H9 (cell line): ENCODE measurements around the gene RNF111. TPM values are rescaled to one million over a fixed set of nuclear protein-coding genes. Genes with fewer than 3 reads are reported as not detected.

ENCODE experiments used
- DNase-seq: peaks from one replicate; pipeline ENCODE4 v3.0.0-alpha.2; 2017
- H2AFZ ChIP-seq: one replicate; pipeline ENCODE4 v1.6.1; 2013; ENCODE audit warnings: mild to moderate bottlenecking, low read length, control low read depth, moderate library complexity
- H2AK5ac ChIP-seq: 2 replicates; pipeline ENCODE4 v1.6.1; 2013; ENCODE audit warnings: low read length, control low read depth, mixed read lengths; ENCODE audit not compliant: insufficient read length
- H2BK120ac ChIP-seq: one replicate; pipeline ENCODE4 v1.6.1; 2013; ENCODE audit warnings: low read depth, mild to moderate bottlenecking, low read length, control low read depth, inconsistent platforms; ENCODE audit not compliant: poor library complexity, severe bottlenecking
- H2BK12ac ChIP-seq: 2 replicates; pipeline ENCODE4 v1.6.1; 2013; ENCODE audit warnings: low read length, control low read depth, mixed read lengths, low read depth; ENCODE audit not compliant: insufficient read length
- H2BK15ac ChIP-seq: 2 replicates; pipeline ENCODE4 v1.6.1; 2013; ENCODE audit warnings: low read depth, low read length, control low read depth
- H2BK20ac ChIP-seq: one replicate; pipeline ENCODE4 v1.6.1; 2013; ENCODE audit warnings: low read depth, mild to moderate bottlenecking, low read length, control low read depth, inconsistent platforms; ENCODE audit not compliant: poor library complexity, severe bottlenecking
- H2BK5ac ChIP-seq: 2 replicates; pipeline ENCODE4 v1.6.1; 2013; ENCODE audit warnings: low read length, control low read depth, mixed read lengths; ENCODE audit not compliant: insufficient read length
- H3K14ac ChIP-seq: 2 replicates; pipeline ENCODE4 v1.6.1; 2013; ENCODE audit warnings: low read length, control low read depth; ENCODE audit not compliant: insufficient read depth
- H3K18ac ChIP-seq: 2 replicates; pipeline ENCODE4 v1.6.1; 2013; ENCODE audit warnings: low read depth, mild to moderate bottlenecking, mixed read lengths, low read length, control low read depth; ENCODE audit not compliant: insufficient read length
- H3K23ac ChIP-seq: 2 replicates; pipeline ENCODE4 v1.6.1; 2013; ENCODE audit warnings: low read length, control low read depth, mixed read lengths, low read depth; ENCODE audit not compliant: insufficient read length
- H3K23me2 ChIP-seq: 2 replicates; pipeline ENCODE4 v1.6.1; 2013; ENCODE audit warnings: low read depth, mild to moderate bottlenecking, mixed read lengths, low read length, control low read depth; ENCODE audit not compliant: insufficient read length, poor library complexity, severe bottlenecking
- H3K27ac ChIP-seq: 2 replicates; pipeline ENCODE4 v1.5.1; 2013; ENCODE audit warnings: low read length, control low read depth, mixed read lengths, low read depth; ENCODE audit not compliant: insufficient read length
- H3K27me3 ChIP-seq: 2 replicates; pipeline ENCODE4 v1.6.1; 2013; ENCODE audit warnings: low read length, control low read depth, inconsistent platforms; ENCODE audit not compliant: insufficient read depth
- H3K4ac ChIP-seq: 2 replicates; pipeline ENCODE4 v1.6.1; 2013; ENCODE audit warnings: low read depth, mild to moderate bottlenecking, control low read depth, inconsistent platforms, low read length, moderate library complexity
- H3K4me1 ChIP-seq: 2 replicates; pipeline ENCODE4 v1.6.1; 2013; ENCODE audit warnings: low read length, control low read depth, inconsistent platforms; ENCODE audit not compliant: insufficient read depth
- H3K4me2 ChIP-seq: 2 replicates; pipeline ENCODE4 v1.6.1; 2013; ENCODE audit warnings: low read length, control low read depth, mixed read lengths; ENCODE audit not compliant: insufficient read length, insufficient read depth
- H3K56ac ChIP-seq: 2 replicates; pipeline ENCODE4 v1.6.1; 2013; ENCODE audit warnings: low read depth, mild to moderate bottlenecking, mixed read lengths, low read length, control low read depth; ENCODE audit not compliant: insufficient read length
- H3K79me1 ChIP-seq: 2 replicates; pipeline ENCODE4 v1.6.1; 2013; ENCODE audit warnings: low read depth, mild to moderate bottlenecking, moderate library complexity, low read length, control low read depth, inconsistent platforms; ENCODE audit not compliant: insufficient read depth, poor library complexity, severe bottlenecking
- H3K79me2 ChIP-seq: 2 replicates; pipeline ENCODE4 v1.6.1; 2013; ENCODE audit warnings: low read length, control low read depth, inconsistent platforms; ENCODE audit not compliant: insufficient read depth
- H3K9ac ChIP-seq: 2 replicates; pipeline ENCODE4 v1.6.1; 2013; ENCODE audit warnings: low read length, control low read depth, mixed read lengths; ENCODE audit not compliant: insufficient read length; ENCODE audit errors: extremely low read depth
- H3K9me3 ChIP-seq: one replicate; pipeline ENCODE4 v1.6.1; 2013; ENCODE audit warnings: low read depth, low read length, inconsistent platforms; ENCODE audit not compliant: control insufficient read depth
- H3T11ph ChIP-seq: one replicate; pipeline ENCODE4 v1.6.1; 2013; ENCODE audit warnings: mild to moderate bottlenecking, low read length, control low read depth, inconsistent platforms
- H4K20me1 ChIP-seq: one replicate; pipeline ENCODE4 v1.6.1; 2013; ENCODE audit not compliant: control insufficient read depth, insufficient read length, insufficient read depth
- H4K5ac ChIP-seq: 2 replicates; pipeline ENCODE4 v1.6.1; 2013; ENCODE audit warnings: low read depth, mild to moderate bottlenecking, mixed read lengths, low read length, control low read depth; ENCODE audit not compliant: insufficient read length
- H4K8ac ChIP-seq: replicated peaks from 2 replicates; pipeline ENCODE4 v1.6.1; 2013; ENCODE audit warnings: low read length, control low read depth, mixed read lengths, low read depth; ENCODE audit not compliant: insufficient read length
- H4K91ac ChIP-seq: 2 replicates; pipeline ENCODE4 v1.6.1; 2013; ENCODE audit warnings: low read depth, mild to moderate bottlenecking, moderate library complexity, mixed read lengths, low read length, control low read depth; ENCODE audit not compliant: insufficient read length
- H3K27ac Mint-ChIP-seq, 3 experiments: 2 replicates in 2 of 3; 3 replicates in 1 of 3; pipeline ENCODE4 v1.8.0; 2020 to 2021; ENCODE audit warnings: mixed read lengths in 3 of 3, mild to moderate bottlenecking in 1 of 3, moderate library complexity in 1 of 3
- H3K27me3 Mint-ChIP-seq: 2 replicates; pipeline ENCODE4 v1.8.0; 2021; ENCODE audit warnings: low read depth, mild to moderate bottlenecking, moderate library complexity, mixed read lengths
- H3K36me3 Mint-ChIP-seq, 3 experiments: 2 replicates in 2 of 3; 3 replicates in 1 of 3; pipeline ENCODE4 v1.8.0; 2020 to 2021; ENCODE audit warnings: low read depth in 3 of 3, mixed read lengths in 3 of 3; ENCODE audit not compliant: insufficient read depth in 1 of 3
- H3K4me1 Mint-ChIP-seq, 2 experiments: 2 replicates each; pipeline ENCODE4 v1.8.0; 2020; ENCODE audit warnings: mixed read lengths in 2 of 2
- H3K4me3 Mint-ChIP-seq, 2 experiments: 2 replicates in 1 of 2; 3 replicates in 1 of 2; pipeline ENCODE4 v1.8.0; 2020 to 2021; ENCODE audit warnings: mild to moderate bottlenecking in 2 of 2, mixed read lengths in 2 of 2, moderate library complexity in 1 of 2
- H3K9me3 Mint-ChIP-seq, 2 experiments: 2 replicates in 1 of 2; 3 replicates in 1 of 2; pipeline ENCODE4 v1.8.0; 2020; ENCODE audit warnings: mild to moderate bottlenecking in 2 of 2, mixed read lengths in 2 of 2, moderate library complexity in 1 of 2
- total RNA-seq: library from RNA; stranded (reverse); gene quantifications from 2 replicates; pipeline ENCODE4 v1.2.1, GENCODE V29; 2021
- TF ChIP-seq, protein P1 (sequence below): fragments of 200-600 bp; sonication (generic); conservative IDR thresholded peaks from 3 replicates; pipeline ENCODE4 v1.8.0; 2021; ENCODE audit warnings: antibody characterized with exemption, mild to moderate bottlenecking

The RNF111 gene
- total RNA-seq, 1 experiment from 2014 or later: 28.0 TPM

DNA sequence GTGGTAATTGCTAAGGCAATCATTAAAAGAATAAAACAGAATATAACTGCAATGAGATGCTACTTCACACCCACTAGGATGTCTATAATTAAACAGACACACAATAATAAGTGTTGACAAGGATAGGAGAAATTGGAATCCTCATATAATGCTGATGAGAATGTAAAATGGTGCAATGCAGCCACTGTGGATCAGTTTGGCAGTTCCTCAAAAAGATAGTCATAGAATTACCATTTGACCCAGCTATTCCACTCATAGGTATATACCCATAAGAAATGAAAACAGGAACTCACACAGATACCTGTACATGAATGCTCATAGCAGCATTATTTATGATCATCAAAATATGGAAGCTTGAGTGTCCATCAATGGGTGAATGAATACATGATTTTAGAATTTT lies 9.6 kb upstream of the RNF111 start:
- H4K20me1 ChIP-seq: no peaks in the 10 kb centered on the region
- no peak overlapping the region for H3K27ac ChIP-seq
- no peak overlapping the region for H3K9ac ChIP-seq
- no peak overlapping the region for H3K4me3 Mint-ChIP-seq
- no peak for DNase-seq
- H2BK15ac ChIP-seq: no peak overlapping the region
- no peak overlapping the region for H4K8ac ChIP-seq
- no peaks in the 10 kb centered on the region for H3K79me2 ChIP-seq
- H4K91ac ChIP-seq: no peak overlapping the region
- H2AK5ac ChIP-seq: no peak overlapping the region
- H2BK120ac ChIP-seq: no peak overlapping the region
- no peak overlapping the region for H3K27ac Mint-ChIP-seq
- H3K23ac ChIP-seq: no peak overlapping the region
- H3K36me3 Mint-ChIP-seq: no peaks in the 10 kb centered on the region
- H2BK12ac ChIP-seq: no peak overlapping the region
- no peak overlapping the region for H2BK20ac ChIP-seq
- H3K9me3 Mint-ChIP-seq: no peaks in the 10 kb centered on the region
- H3K4me1 ChIP-seq: no peaks in the 10 kb centered on the region
- TF ChIP-seq, protein P1, sequence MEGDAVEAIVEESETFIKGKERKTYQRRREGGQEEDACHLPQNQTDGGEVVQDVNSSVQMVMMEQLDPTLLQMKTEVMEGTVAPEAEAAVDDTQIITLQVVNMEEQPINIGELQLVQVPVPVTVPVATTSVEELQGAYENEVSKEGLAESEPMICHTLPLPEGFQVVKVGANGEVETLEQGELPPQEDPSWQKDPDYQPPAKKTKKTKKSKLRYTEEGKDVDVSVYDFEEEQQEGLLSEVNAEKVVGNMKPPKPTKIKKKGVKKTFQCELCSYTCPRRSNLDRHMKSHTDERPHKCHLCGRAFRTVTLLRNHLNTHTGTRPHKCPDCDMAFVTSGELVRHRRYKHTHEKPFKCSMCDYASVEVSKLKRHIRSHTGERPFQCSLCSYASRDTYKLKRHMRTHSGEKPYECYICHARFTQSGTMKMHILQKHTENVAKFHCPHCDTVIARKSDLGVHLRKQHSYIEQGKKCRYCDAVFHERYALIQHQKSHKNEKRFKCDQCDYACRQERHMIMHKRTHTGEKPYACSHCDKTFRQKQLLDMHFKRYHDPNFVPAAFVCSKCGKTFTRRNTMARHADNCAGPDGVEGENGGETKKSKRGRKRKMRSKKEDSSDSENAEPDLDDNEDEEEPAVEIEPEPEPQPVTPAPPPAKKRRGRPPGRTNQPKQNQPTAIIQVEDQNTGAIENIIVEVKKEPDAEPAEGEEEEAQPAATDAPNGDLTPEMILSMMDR: no peak
- no peaks in the 10 kb centered on the region for H3K79me1 ChIP-seq
- H3K4me1 Mint-ChIP-seq: no peaks in the 10 kb centered on the region
- H2AFZ ChIP-seq: no peak overlapping the region
- H3K27me3 Mint-ChIP-seq: peaks cover 3% of the 10 kb centered on the region
- H3K4ac ChIP-seq: no peak overlapping the region
- no peak overlapping the region for H3K56ac ChIP-seq
- no peak overlapping the region for H3K4me2 ChIP-seq
- H3K18ac ChIP-seq: no peak overlapping the region
- no peaks in the 10 kb centered on the region for H3K27me3 ChIP-seq
- no peak overlapping the region for H3T11ph ChIP-seq
- H3K14ac ChIP-seq: no peak overlapping the region
- H4K5ac ChIP-seq: no peak overlapping the region
- H3K23me2 ChIP-seq: no peaks in the 10 kb centered on the region
- H2BK5ac ChIP-seq: no peak overlapping the region
- no peaks in the 10 kb centered on the region for H3K9me3 ChIP-seq
